Activated CD4-positive, alpha-beta T cell treated with anti-CD3 and anti-CD28 coated beads for 36 hours (primary cell): ENCODE data around the gene IRGM. TPM values are rescaled to one million over a fixed set of nuclear protein-coding genes. Genes with fewer than 3 reads are reported as not detected.
A peak's percentile ranks its signal among the peaks of the same experiment; 100 is the strongest.
"Not testable (repeated sequence)": the region's sequence is repeated elsewhere in the genome, so short reads cannot be mapped to it uniquely, and the experiment has no call there.

Experiments
- ATAC-seq: fragments of 200-7000 bp; cut with Tn5 transposase; one replicate; pipeline ENCODE4 v1.10.0; 2021; ENCODE audit warnings: mild to moderate bottlenecking, moderate library complexity
- CTCF ChIA-PET: fragments of 350-600 bp; sonication (Branson Sonifier 250); formaldehyde crosslinking; loops from one replicate; lab custom pipeline; 2021; ENCODE audit warnings: antibody characterized with exemption; lab: Charles Lee
- POLR2A ChIA-PET: fragments of 350-600 bp; sonication (Branson Sonifier 250); formaldehyde crosslinking; loops from one replicate; lab custom pipeline; 2021; ENCODE audit warnings: antibody characterized with exemption, inconsistent platforms; lab: Charles Lee
- DNase-seq: peaks from one replicate; pipeline ENCODE4 v3.0.0-alpha.2; 2020
- H3K27ac Mint-ChIP-seq: one replicate; pipeline ENCODE4 v1.8.0; 2021; ENCODE audit warnings: mixed read lengths
- H3K27me3 Mint-ChIP-seq: one replicate; pipeline ENCODE4 v1.8.0; 2021; ENCODE audit warnings: mixed read lengths
- H3K36me3 Mint-ChIP-seq: one replicate; pipeline ENCODE4 v1.8.0; 2021; ENCODE audit warnings: low read depth, mixed read lengths
- H3K4me1 Mint-ChIP-seq: one replicate; pipeline ENCODE4 v1.8.0; 2021; ENCODE audit warnings: mixed read lengths
- H3K4me3 Mint-ChIP-seq: one replicate; pipeline ENCODE4 v1.8.0; 2021; ENCODE audit warnings: mild to moderate bottlenecking, moderate library complexity, mixed read lengths
- H3K9me3 Mint-ChIP-seq: one replicate; pipeline ENCODE4 v1.8.0; 2021; ENCODE audit warnings: low read depth, mixed read lengths
- intact Hi-C, 2 experiments: fragments of 100-400 bp; cut with DNase I in 1 of 2; cut with micrococcal nuclease in 1 of 2; formaldehyde crosslinking; loops; one replicate each; pipeline versions ENCODE4 v1.14.2 to v1.15.1; 2022 to 2024; cut with DNase I, micrococcal nuclease
- total RNA-seq, 2 experiments: library from RNA; stranded (reverse); gene quantifications; one replicate each; pipeline ENCODE4 v1.2.3, GENCODE V29; 2021

IRGM gene
- total RNA-seq, 2 experiments from 2014 or later, result 2.3 to 2.4 TPM

- ChIA-PET POLR2A (interaction anchor here (0.9 to 2.7 kb wide), 5 partner anchors 40 to 144 kb away, joined by 3 to 20 read pairs (median 9); partner anchors contain the start of genes RBM22, SMIM3 and ZNF300), CTCF (interaction anchor here (1.8 to 3.5 kb wide), 12 partner anchors 27 to 285 kb away, joined by 4 to 45 read pairs (median 15); partner anchors contain the start of genes RBM22 and SMIM3)
- intact Hi-C loops, result loop anchor here (5.0 kb wide), 3 partner anchors 63 to 188 kb away; no protein-coding TSS in a partner anchor
Measured at GRCh38 chr5:150845185-150845859, 999 bp upstream of the IRGM start.

GRCh38 chr5:150846654-150847333 is 473 bp downstream of the IRGM start:
- intact Hi-C loops, result loop anchor here (1.0 to 5.0 kb wide), 13 partner anchors 45 to 387 kb away; partner anchors contain the start of genes DCTN4 (in 1 of the 2) and RBM22 (in 1 of the 2)
- Mint-ChIP-seq H3K36me3 (no peaks in the 10 kb centered on the region), H3K27ac (peak overlapping the region; percentile 93), H3K4me3 (peak overlapping the region; percentile 67), H3K9me3 (no peaks in the 10 kb centered on the region), H3K27me3 (no peaks in the 10 kb centered on the region), H3K4me1 (peaks cover 22% of the 10 kb centered on the region)
- ChIA-PET POLR2A (interaction anchor here (0.6 to 2.7 kb wide), 8 partner anchors 41 to 156 kb away, joined by 6 to 20 read pairs (median 8); partner anchors contain the start of genes DCTN4, RBM22 and SMIM3), CTCF (interaction anchor here (0.6 to 3.5 kb wide), 54 partner anchors 8 to 516 kb away, joined by 3 to 45 read pairs (median 4); partner anchors contain the start of genes DCTN4, RBM22, RPS14 and SMIM3)
- DNase-seq, result peak; percentile 82
- ATAC-seq, result peak; percentile 94

More at GRCh38 chr5:150845185-150845859, 999 bp upstream of the IRGM start:
- DNase-seq, H3K4me3 Mint-ChIP-seq, H3K27ac Mint-ChIP-seq, H3K27me3 Mint-ChIP-seq, H3K36me3 Mint-ChIP-seq, ATAC-seq, H3K9me3 Mint-ChIP-seq: not testable (repeated sequence)
- peaks cover 20% of the 10 kb centered on the region for H3K4me1 Mint-ChIP-seq

- ChIA-PET POLR2A (interaction anchor here (0.6 to 2.7 kb wide), 7 partner anchors 42 to 157 kb away, joined by 6 to 20 read pairs (median 8); partner anchors contain the start of genes DCTN4, RBM22 and SMIM3), CTCF (interaction anchor here (0.6 to 3.5 kb wide), 39 partner anchors 9 to 502 kb away, joined by 3 to 45 read pairs (median 4); partner anchors contain the start of genes RBM22 and SMIM3)
- ATAC-seq (no peak), DNase-seq (no peak)
- Mint-ChIP-seq H3K4me3 (peak overlapping the region; percentile 67), H3K4me1 (peaks cover 22% of the 10 kb centered on the region), H3K27me3 (no peaks in the 10 kb centered on the region), H3K9me3 (no peaks in the 10 kb centered on the region), H3K27ac (peak overlapping the region; percentile 34), H3K36me3 (no peaks in the 10 kb centered on the region)
- intact Hi-C loops, result loop anchor here (1.0 to 5.0 kb wide), 13 partner anchors 46 to 388 kb away; partner anchors contain the start of genes DCTN4 (in 1 of the 2) and RBM22 (in 1 of the 2)
Measured at GRCh38 chr5:150847334-150847695, 994 bp downstream of the IRGM start.

GRCh38 chr5:150848271-150848670 is 1.9 kb downstream of the IRGM start:
- Mint-ChIP-seq H3K36me3 (no peaks in the 10 kb centered on the region), H3K4me1 (peaks cover 22% of the 10 kb centered on the region), H3K4me3 (no peak overlapping the region), H3K9me3 (no peaks in the 10 kb centered on the region), H3K27ac (no peak overlapping the region), H3K27me3 (no peaks in the 10 kb centered on the region)
- CTCF ChIA-PET, result interaction anchor here (0.6 to 3.5 kb wide), 8 partner anchors 15 to 291 kb away, joined by 3 to 45 read pairs (median 25); partner anchors contain the start of genes RBM22 and SMIM3
- no peak for DNase-seq
- intact Hi-C loops, result loop anchor here (5.0 kb wide), 3 partner anchors 66 to 191 kb away; no protein-coding TSS in a partner anchor
- no peak for ATAC-seq
- POLR2A ChIA-PET, result no interaction called here

GRCh38 chr5:150851039-150851438 is 4.7 kb downstream of the IRGM start:
- ATAC-seq (no peak), DNase-seq (no peak)
- no peaks in the 10 kb centered on the region for H3K27me3 Mint-ChIP-seq
- no peak overlapping the region for H3K27ac Mint-ChIP-seq
- POLR2A ChIA-PET, result no interaction called here
- CTCF ChIA-PET, result interaction anchor here (0.9 to 1.9 kb wide), 4 partner anchors 12 to 290 kb away, joined by 3 to 12 read pairs (median 3); no protein-coding TSS in a partner anchor
- H3K36me3 Mint-ChIP-seq, result no peaks in the 10 kb centered on the region
- intact Hi-C loops, result no loop called here
- H3K4me3 Mint-ChIP-seq, result no peak overlapping the region
- no peaks in the 10 kb centered on the region for H3K9me3 Mint-ChIP-seq
- peaks cover 24% of the 10 kb centered on the region for H3K4me1 Mint-ChIP-seq

GRCh38 chr5:150853561-150853960 is 7.2 kb downstream of the IRGM start:
- DNase-seq, result no peak
- Mint-ChIP-seq H3K4me3 (no peak overlapping the region), H3K27ac (peak overlapping the region; percentile 27), H3K9me3 (no peaks in the 10 kb centered on the region), H3K27me3 (no peaks in the 10 kb centered on the region), H3K36me3 (no peaks in the 10 kb centered on the region), H3K4me1 (peaks cover 8% of the 10 kb centered on the region)
- intact Hi-C loops, result no loop called here
- ChIA-PET POLR2A (no interaction called here), CTCF (interaction anchor here (1.1 kb wide), 1 partner anchor 268 kb away, joined by 3 read pairs; no protein-coding TSS in a partner anchor)
- ATAC-seq, result no peak

- H3K27me3 Mint-ChIP-seq, H3K27ac Mint-ChIP-seq, H3K4me1 Mint-ChIP-seq, H3K4me3 Mint-ChIP-seq, POLR2A ChIA-PET, DNase-seq, H3K36me3 Mint-ChIP-seq, CTCF ChIA-PET, ATAC-seq, H3K9me3 Mint-ChIP-seq, intact Hi-C loops: not testable (repeated sequence)
Measured at GRCh38 chr5:150856700-150857099, 10.4 kb downstream of the IRGM start.

GRCh38 chr5:150860246-150860821 is 14.0 kb downstream of the IRGM start:
- intact Hi-C loops, result no loop called here
- Mint-ChIP-seq H3K9me3 (peaks cover 23% of the 10 kb centered on the region), H3K4me1 (no peaks in the 10 kb centered on the region), H3K36me3 (peaks cover 4% of the 10 kb centered on the region), H3K27me3 (no peaks in the 10 kb centered on the region), H3K4me3 (no peak overlapping the region), H3K27ac (no peak overlapping the region)
- ChIA-PET POLR2A (no interaction called here), CTCF (no interaction called here)
- DNase-seq, result no peak
- ATAC-seq, result no peak

- DNase-seq, result no peak
- Mint-ChIP-seq H3K9me3 (peaks cover 33% of the 10 kb centered on the region), H3K27ac (no peak overlapping the region), H3K4me1 (no peaks in the 10 kb centered on the region), H3K4me3 (no peak overlapping the region), H3K36me3 (peaks cover 4% of the 10 kb centered on the region), H3K27me3 (no peaks in the 10 kb centered on the region)
- no peak for ATAC-seq
- POLR2A ChIA-PET, result no interaction called here
- intact Hi-C loops, result no loop called here
- CTCF ChIA-PET, result no interaction called here
Measured at GRCh38 chr5:150862070-150862469, 15.7 kb downstream of the IRGM start.

- no peaks in the 10 kb centered on the region for H3K27me3 Mint-ChIP-seq
- intact Hi-C loops, result no loop called here
- ChIA-PET CTCF (interaction anchor here (1.2 to 1.3 kb wide), 2 partner anchors 9 to 32 kb away, joined by 3 to 5 read pairs; no protein-coding TSS in a partner anchor), POLR2A (no interaction called here)
- peaks cover 14% of the 10 kb centered on the region for H3K36me3 Mint-ChIP-seq
- H3K4me1 Mint-ChIP-seq, result no peaks in the 10 kb centered on the region
- no peak overlapping the region for H3K4me3 Mint-ChIP-seq
- ATAC-seq (no peak), DNase-seq (no peak)
- H3K27ac Mint-ChIP-seq, result no peak overlapping the region
- peaks cover 32% of the 10 kb centered on the region for H3K9me3 Mint-ChIP-seq
Measured at GRCh38 chr5:150879358-150879757, 33.0 kb downstream of the IRGM start.
